C4-2B (cell line): ENCODE results near the gene CTNNA3.

ENCODE experiments used
- H3K27ac ChIP-seq: fragments of 450-650 bp; 2 replicates; pipeline ENCODE4 v1.5.1; 2017
- ZFX ChIP-seq: fragments of 450-650 bp; IDR thresholded peaks from 2 replicates; pipeline ENCODE4 v1.6.1; 2017
- TF ChIP-seq, protein P1 (sequence below): fragments of 450-650 bp; conservative IDR thresholded peaks from 2 replicates; pipeline ENCODE4 v1.5.1; 2017; ENCODE audit warnings: mild to moderate bottlenecking

Gene CTNNA3

DNA sequence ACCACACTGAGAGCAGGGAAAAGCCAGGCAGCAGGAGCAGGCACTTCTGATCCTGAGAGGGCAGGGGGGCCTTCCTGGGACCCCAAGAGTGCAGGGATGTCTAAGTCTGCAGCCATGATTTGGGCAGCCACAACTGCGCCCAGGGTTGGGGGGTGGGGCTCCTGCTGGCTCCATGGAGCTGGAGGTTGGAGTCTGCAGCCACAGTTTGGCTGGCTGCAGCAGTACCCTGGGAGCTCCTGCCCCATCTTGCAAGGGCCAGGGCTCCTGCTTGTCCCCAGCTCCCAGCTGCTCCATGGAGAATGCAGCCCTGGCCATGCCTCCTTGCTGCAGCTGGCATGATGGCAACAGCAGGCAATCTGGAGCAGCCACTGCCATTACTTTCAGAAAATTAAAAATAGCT, 1449.8 kb downstream of the CTNNA3 start:
- TF ChIP-seq, protein P1, sequence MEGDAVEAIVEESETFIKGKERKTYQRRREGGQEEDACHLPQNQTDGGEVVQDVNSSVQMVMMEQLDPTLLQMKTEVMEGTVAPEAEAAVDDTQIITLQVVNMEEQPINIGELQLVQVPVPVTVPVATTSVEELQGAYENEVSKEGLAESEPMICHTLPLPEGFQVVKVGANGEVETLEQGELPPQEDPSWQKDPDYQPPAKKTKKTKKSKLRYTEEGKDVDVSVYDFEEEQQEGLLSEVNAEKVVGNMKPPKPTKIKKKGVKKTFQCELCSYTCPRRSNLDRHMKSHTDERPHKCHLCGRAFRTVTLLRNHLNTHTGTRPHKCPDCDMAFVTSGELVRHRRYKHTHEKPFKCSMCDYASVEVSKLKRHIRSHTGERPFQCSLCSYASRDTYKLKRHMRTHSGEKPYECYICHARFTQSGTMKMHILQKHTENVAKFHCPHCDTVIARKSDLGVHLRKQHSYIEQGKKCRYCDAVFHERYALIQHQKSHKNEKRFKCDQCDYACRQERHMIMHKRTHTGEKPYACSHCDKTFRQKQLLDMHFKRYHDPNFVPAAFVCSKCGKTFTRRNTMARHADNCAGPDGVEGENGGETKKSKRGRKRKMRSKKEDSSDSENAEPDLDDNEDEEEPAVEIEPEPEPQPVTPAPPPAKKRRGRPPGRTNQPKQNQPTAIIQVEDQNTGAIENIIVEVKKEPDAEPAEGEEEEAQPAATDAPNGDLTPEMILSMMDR, result no peak
- no peak for TF ChIP-seq ZFX
- H3K27ac ChIP-seq, result no peak overlapping the region

DNA sequence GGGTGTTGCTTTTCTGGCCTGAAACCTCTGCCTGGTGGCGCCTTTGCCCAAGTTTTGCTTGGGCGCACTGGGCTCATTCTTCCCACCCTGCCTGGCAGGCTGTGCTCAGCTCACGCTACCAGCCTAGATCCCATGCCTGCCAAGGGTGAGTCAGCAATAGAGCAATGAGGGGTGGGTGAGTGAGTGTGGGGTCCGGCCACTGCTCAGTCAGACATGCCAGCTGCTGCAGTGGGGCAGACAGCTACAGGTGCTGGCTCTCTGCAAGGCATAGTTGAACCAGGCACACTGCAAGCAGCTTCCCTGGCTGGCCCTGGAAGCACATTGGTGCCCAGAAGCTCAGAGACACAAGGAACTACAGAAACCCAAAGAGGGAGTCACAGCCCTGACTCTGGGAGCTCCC, 1451.0 kb downstream of the CTNNA3 start:
- no peak for TF ChIP-seq ZFX
- H3K27ac ChIP-seq, result no peak overlapping the region

DNA sequence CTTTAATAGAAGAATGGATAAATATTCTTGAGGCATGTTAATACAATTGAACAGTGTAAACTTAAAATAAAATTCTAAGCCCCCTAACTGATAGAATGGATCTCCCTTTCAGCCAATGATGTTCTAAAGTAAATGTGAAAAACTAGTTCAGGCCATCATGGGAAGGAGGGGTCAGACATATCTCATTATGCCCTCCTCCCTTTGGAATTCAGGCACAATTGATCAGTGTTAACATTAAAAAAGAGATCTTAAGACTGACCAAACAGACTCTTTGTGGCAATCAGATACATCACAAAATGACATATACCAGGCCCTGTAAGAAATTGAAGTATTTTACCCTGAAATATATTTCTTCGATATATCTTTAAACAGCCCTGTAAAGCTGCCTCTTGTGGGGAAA, 1453.1 kb downstream of the CTNNA3 start:
- H3K27ac ChIP-seq, result no peak overlapping the region
- TF ChIP-seq, protein P1, result no peak
- TF ChIP-seq ZFX, result no peak

DNA sequence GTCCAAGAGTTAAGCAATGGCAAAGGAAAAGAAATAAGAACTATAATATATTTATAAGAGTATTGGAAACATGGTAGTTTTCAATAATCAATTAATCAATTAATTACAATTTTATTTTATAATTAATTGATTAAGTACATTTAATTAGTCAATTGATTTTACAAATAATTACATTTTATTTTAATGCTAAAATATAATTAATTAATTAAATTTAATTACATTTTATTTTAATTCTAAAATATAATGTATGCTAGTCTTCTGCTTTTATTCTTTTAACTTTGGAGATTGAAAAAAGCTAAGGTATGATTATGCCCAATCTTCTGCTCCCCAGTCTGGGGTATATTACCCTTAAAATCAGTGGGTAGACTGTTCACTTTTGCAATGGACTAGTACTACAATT, 1456.9 kb downstream of the CTNNA3 start:
- no peak overlapping the region for H3K27ac ChIP-seq
- TF ChIP-seq ZFX, result no peak
- TF ChIP-seq, protein P1, result no peak

DNA sequence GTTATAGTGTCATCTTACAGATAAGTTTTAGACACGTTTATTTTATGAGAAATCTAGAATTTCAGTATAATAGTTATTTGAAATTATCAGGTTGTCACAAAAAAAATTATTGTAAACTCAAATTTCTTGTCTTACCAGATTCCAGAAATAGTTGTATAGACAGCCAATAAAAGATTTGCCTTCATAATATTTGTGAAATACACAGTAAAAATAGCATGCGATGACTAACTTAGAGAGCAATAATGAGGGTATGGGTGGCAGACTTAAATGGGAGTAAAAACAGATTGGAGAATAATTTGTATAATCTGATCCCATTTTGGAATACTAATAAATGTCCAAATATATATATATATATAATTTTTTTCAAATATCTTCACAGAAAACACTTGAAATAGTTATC, 1457.7 kb downstream of the CTNNA3 start:
- H3K27ac ChIP-seq, result no peak overlapping the region

DNA sequence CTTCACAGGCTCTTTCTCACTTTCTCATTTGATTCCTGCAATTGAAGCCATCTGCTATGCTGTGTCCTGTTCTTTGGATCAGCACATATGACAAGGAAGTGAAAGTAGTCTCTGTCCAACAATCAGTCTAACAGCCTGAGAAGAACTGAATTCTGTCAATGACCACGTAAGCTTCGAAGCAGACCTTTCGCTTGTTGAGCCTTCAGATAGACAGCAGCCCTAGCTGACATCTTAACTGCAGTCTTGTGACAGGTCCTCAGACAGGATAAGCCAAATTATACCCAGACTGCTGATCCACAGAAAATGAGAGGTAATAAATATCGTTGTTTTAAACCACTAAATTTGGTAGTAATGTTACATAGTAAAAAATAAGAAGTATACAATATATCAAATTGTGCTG, 1461.1 kb downstream of the CTNNA3 start:
- no peak for TF ChIP-seq ZFX
- TF ChIP-seq, protein P1, result no peak
- no peak overlapping the region for H3K27ac ChIP-seq

More for the DNA sequence above, 1457.7 kb downstream of the CTNNA3 start:
- TF ChIP-seq ZFX, result no peak
- TF ChIP-seq, protein P1, result no peak

DNA sequence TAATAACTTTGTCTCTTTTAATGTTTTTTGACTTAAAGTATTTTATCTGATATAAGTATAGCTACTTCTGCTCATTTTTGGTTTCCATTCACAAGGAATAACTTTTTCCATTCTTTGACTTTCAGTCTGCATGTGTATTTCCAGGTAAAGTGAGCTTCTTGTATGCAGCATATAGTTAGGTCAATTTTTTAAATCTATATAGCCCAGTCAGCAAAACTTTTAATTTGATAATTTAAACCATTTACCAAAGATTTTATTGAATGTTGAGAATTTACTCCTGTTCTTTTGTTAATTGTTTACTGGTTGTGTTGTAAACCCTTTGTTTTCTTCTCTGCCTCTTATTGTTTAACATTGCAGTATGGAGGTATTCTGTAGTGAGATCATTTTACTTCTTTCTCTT, 1467.1 kb downstream of the CTNNA3 start:
- TF ChIP-seq, protein P1, result no peak
- no peak for TF ChIP-seq ZFX
- H3K27ac ChIP-seq, result no peak overlapping the region

DNA sequence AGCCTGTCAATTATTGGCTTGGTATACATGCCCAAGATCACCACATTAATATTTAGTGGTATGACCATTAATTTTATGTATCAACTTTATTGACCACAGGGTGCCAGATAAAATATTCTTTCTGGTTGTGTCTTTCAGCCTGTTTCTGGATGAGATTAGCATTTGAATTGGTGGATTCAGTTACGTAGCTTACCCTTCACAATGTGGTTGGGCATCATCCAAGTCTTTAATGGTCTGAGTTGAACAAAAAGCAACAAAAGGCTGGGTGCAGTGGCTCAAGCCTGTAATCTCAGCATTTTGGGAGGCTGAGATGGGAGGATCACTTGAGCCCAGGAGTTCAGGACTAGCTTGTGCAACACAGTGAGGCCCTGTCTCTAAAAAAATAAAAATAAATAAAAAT, 1472.3 kb downstream of the CTNNA3 start:
- no peak overlapping the region for H3K27ac ChIP-seq
- TF ChIP-seq ZFX, result no peak
- TF ChIP-seq, protein P1, result no peak
